AG04450 (cell line): ENCODE results near the gene EPO. TPM values are rescaled to one million over a fixed set of nuclear protein-coding genes. Genes with fewer than 3 reads are reported as not detected.

Experiments used
- CTCF ChIA-PET: fragments of 300-600, 350-600 bp; formaldehyde crosslinking; extraction: SDS; loops from one replicate; lab custom pipeline; 2022; ENCODE audit warnings: antibody characterized with exemption, inconsistent platforms; lab: Charles Lee
- POLR2A ChIA-PET: fragments of 350-600 bp; formaldehyde crosslinking; extraction: SDS; loops from one replicate; lab custom pipeline; 2021; ENCODE audit warnings: antibody characterized with exemption, inconsistent platforms; lab: Yijun Ruan, JAX
- DNase-seq: peaks from one replicate; pipeline ENCODE4 v3.0.0-alpha.2; 2011; ENCODE audit warnings: low read depth, low spot score
- H3K27ac ChIP-seq: one replicate; pipeline ENCODE4 v1.5.1; 2012; ENCODE audit warnings: low read depth, low read length, control low read depth
- H3K27me3 ChIP-seq: one replicate; pipeline ENCODE4 v1.6.0; 2012; ENCODE audit warnings: low read length; ENCODE audit not compliant: control insufficient read depth, insufficient read depth
- H3K4me3 ChIP-seq: 2 replicates; pipeline ENCODE4 v1.5.1; 2011; ENCODE audit warnings: mild to moderate bottlenecking, low read depth, low read length, control low read depth
- H3K9me3 ChIP-seq: 2 replicates; pipeline ENCODE4 v1.5.1; 2012; ENCODE audit warnings: low read length; ENCODE audit not compliant: control insufficient read depth, insufficient read depth
- polyA plus RNA-seq: library from polyadenylated mRNA; depleted of rRNA; stranded (reverse); fragments of >200 nt; gene quantifications from 2 replicates; pipeline ENCODE4 v1.2.3, GENCODE V29; 2011
- TF ChIP-seq, protein P1 (sequence below): IDR thresholded peaks from 2 replicates; pipeline ENCODE4 v1.5.1; 2011; ENCODE audit warnings: low read depth, low read length, control low read depth, inconsistent platforms

EPO gene
- polyA plus RNA-seq, 1 experiment, result not detected

- TF ChIP-seq, protein P1, sequence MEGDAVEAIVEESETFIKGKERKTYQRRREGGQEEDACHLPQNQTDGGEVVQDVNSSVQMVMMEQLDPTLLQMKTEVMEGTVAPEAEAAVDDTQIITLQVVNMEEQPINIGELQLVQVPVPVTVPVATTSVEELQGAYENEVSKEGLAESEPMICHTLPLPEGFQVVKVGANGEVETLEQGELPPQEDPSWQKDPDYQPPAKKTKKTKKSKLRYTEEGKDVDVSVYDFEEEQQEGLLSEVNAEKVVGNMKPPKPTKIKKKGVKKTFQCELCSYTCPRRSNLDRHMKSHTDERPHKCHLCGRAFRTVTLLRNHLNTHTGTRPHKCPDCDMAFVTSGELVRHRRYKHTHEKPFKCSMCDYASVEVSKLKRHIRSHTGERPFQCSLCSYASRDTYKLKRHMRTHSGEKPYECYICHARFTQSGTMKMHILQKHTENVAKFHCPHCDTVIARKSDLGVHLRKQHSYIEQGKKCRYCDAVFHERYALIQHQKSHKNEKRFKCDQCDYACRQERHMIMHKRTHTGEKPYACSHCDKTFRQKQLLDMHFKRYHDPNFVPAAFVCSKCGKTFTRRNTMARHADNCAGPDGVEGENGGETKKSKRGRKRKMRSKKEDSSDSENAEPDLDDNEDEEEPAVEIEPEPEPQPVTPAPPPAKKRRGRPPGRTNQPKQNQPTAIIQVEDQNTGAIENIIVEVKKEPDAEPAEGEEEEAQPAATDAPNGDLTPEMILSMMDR, result no peak
Measured at GRCh38 chr7:100674411-100675104, 45.7 kb upstream of the EPO start.

DNA sequence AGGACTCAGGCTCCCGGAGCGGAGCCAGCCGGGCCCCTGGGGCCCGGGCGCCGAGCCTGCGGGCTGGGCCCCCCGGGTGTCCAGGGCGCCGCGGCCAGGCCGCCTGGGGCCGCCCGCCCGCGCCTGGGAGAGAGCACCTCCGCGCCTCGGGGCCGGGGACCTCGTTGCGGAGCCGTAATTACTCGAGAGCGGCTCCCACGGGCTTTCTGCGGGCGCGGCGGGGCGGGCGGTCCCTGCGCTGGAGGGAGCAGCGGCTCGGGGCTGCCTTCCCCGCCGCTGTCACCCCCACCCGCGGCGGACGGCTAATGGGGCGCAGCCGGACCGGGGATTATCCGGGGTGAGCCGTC lies 45.2 kb upstream of the EPO start:
- DNase-seq, result no peak
- CTCF ChIA-PET, result no interaction called here
- TF ChIP-seq, protein P1, result no peak

More at GRCh38 chr7:100674411-100675104, 45.7 kb upstream of the EPO start:
- Histone ChIP-seq H3K27me3 (peaks cover 6% of the 10 kb centered on the region), H3K27ac (no peak overlapping the region), H3K4me3 (peak overlapping the region; percentile 90), H3K9me3 (no peaks in the 10 kb centered on the region; the same call in 1 of the 2 replicates)
- POLR2A ChIA-PET, result interaction anchor here (0.5 to 0.6 kb wide), 2 partner anchors 42 to 196 kb away, joined by 3 read pairs; no protein-coding TSS in a partner anchor
- CTCF ChIA-PET, result no interaction called here
- no peak for DNase-seq

DNA sequence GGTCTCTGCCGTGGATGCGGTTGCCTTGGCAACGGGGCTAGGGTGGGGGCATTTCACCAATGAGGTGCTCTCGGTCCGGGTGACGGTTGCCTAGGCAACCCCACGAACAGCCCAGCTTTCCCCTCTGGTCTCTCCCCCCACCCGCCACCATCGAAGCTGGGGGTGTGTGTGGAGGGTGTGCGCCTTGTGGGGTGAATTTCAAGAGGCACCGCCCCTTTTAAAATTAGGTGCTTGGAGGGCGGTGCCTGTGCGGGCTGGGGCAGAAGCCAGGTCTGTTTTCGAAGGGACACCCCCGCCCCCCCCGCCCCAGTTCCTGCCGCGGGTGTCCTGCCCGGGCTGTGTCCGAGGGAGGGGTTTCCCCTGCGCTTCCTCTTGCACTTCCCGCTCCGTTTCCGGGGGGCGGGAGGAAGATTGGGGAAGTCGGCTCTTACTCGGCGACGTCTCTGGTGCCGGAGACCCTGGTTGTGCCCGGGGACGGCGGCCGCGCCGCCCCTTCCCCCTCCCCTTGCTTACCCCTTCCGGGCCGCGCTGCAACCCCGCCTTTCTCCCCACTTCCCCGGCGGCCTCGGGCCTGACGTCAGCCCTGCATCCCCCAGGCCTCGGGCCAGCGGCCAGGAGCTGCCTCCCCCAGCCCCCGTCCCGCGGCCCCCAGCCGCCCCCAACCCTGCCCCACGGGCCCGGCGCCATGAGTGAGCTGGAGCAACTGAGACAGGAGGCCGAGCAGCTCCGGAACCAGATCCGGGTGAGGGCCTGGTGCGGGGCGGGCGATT lies 44.5 kb upstream of the EPO start:
- DNase-seq, result peak; percentile 18
- POLR2A ChIA-PET, result interaction anchor here (0.6 kb wide), 1 partner anchor 89 kb away, joined by 3 read pairs; the partner anchor contains the start of gene FBXO24
- Histone ChIP-seq H3K27me3 (no peaks in the 10 kb centered on the region), H3K27ac (peak overlapping the region; percentile 21), H3K9me3 (no peaks in the 10 kb centered on the region; the same call in 1 of the 2 replicates), H3K4me3 (peak overlapping the region; percentile 90)
- TF ChIP-seq, protein P1, result no peak
- CTCF ChIA-PET, result interaction anchor here (3.7 kb wide), 1 partner anchor 16 kb away, joined by 34 read pairs; no protein-coding TSS in a partner anchor

More for the DNA sequence above, 45.2 kb upstream of the EPO start:
- Histone ChIP-seq H3K27me3 (peaks cover 2% of the 10 kb centered on the region), H3K9me3 (no peaks in the 10 kb centered on the region; the same call in 1 of the 2 replicates), H3K4me3 (peak overlapping the region; percentile 90), H3K27ac (no peak overlapping the region)
- POLR2A ChIA-PET, result interaction anchor here (0.5 to 0.6 kb wide), 2 partner anchors 43 to 196 kb away, joined by 3 read pairs; no protein-coding TSS in a partner anchor

DNA sequence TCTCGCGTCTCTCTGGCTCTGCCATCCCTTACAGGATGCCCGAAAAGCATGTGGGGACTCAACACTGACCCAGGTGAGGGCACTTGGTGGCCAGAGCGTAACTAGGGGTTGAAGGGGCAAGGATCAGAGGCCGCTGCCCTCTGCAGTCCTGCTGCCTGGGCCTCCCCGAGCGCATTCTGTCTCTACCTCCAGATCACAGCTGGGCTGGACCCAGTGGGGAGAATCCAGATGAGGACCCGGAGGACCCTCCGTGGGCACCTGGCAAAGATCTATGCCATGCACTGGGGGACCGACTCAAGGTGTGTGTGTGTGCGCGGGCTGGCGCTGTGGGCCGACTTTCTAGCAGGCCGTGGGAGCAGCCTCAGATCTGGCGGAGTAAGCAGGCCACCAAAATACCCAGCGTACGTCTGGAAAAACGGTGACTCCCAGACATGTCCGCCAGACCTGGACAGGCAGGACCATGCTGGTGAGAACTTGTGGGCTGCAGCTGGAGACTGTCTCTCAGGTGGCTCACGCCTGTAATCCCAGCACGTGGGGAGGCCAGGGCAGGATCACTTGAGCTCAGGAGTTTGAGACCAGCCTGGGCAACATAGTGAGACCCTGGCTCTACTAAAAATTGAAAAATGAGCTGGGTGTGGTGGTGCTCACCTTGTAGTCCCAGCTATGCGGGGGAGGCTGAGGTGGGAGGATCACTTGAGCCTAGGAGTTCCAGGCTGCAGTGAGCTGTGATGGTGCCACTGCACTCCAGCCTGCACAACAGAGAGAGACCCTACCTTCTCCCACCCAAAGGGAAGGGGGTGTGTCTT lies 43.6 kb upstream of the EPO start:
- POLR2A ChIA-PET, result interaction anchor here (1.0 kb wide), 1 partner anchor 13 kb away, joined by 4 read pairs; no protein-coding TSS in a partner anchor
- DNase-seq, result no peak
- no peaks in the 10 kb centered on the region for H3K27me3 ChIP-seq
- H3K27ac ChIP-seq, result peak overlapping the region; percentile 11
- H3K4me3 ChIP-seq, result peak overlapping the region; percentile 90
- CTCF ChIA-PET, result interaction anchor here (0.7 to 3.7 kb wide), 4 partner anchors 12 to 116 kb away, joined by 3 to 34 read pairs (median 3); partner anchors contain the start of genes FBXO24 and LRCH4
- TF ChIP-seq, protein P1, result no peak
- no peaks in the 10 kb centered on the region; the same call in 1 of the 2 replicates for H3K9me3 ChIP-seq
